ENCODE results near the gene PRG3. TPM values are rescaled to one million over a fixed set of nuclear protein-coding genes. Genes with fewer than 3 reads are reported as not detected.

Gene PRG3
- total and polyA plus RNA-seq, 2 donors from 2014 or later = not detected

DNA sequence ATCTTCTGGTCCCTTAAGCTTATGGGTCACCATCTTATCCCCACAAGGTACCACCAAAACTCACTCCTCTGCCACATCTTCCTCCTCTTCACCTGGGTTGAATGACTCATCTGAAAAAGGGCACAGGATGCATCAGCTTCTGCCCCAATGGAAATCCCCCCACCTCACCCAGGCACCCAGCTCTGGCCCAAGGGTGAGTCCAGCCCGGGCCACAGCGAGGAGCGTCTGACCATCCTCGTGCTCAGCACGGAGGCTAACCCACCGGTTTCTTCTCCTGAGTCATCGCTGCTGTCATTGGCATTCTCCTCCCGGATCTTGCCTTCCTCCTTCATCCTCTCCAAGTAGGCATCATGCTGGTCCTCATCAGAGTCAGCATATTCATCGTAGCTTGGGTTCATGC, 50.9 kb downstream of the PRG3 start:
- no peak overlapping the region for H3K4me3 ChIP-seq (ENCODE audit: low read length in 3 of 3)
- no peak overlapping the region for H3K27ac ChIP-seq (ENCODE audit: low read depth in 2 of 2, low read length in 2 of 2)
- DNase-seq = no peak
- intact Hi-C loops (cut with DNase I) = no loop called here
- H3K27me3 ChIP-seq (ENCODE audit: control insufficient read depth, insufficient read depth, low read length) = no peaks in the 10 kb centered on the region
- TF ChIP-seq, protein P1, sequence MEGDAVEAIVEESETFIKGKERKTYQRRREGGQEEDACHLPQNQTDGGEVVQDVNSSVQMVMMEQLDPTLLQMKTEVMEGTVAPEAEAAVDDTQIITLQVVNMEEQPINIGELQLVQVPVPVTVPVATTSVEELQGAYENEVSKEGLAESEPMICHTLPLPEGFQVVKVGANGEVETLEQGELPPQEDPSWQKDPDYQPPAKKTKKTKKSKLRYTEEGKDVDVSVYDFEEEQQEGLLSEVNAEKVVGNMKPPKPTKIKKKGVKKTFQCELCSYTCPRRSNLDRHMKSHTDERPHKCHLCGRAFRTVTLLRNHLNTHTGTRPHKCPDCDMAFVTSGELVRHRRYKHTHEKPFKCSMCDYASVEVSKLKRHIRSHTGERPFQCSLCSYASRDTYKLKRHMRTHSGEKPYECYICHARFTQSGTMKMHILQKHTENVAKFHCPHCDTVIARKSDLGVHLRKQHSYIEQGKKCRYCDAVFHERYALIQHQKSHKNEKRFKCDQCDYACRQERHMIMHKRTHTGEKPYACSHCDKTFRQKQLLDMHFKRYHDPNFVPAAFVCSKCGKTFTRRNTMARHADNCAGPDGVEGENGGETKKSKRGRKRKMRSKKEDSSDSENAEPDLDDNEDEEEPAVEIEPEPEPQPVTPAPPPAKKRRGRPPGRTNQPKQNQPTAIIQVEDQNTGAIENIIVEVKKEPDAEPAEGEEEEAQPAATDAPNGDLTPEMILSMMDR (IDR thresholded peaks at IDR 0.05; ENCODE audit: borderline replicate concordance, extremely low read depth, insufficient read depth) = no peak
- no peak overlapping the region for H3K9ac ChIP-seq (ENCODE audit: low read length in 3 of 3)
- no peak for FAIRE-seq
- no peaks in the 10 kb centered on the region for H3K9me3 ChIP-seq (ENCODE audit: control insufficient read depth in 2 of 3, insufficient read depth in 1 of 3, low read length in 3 of 3)
- peaks cover 4 to 22% (median 5%) of the 10 kb centered on the region in 3 donors for H3K4me1 ChIP-seq (ENCODE audit: control insufficient read depth in 2 of 3, insufficient read depth in 2 of 3, low read depth in 1 of 3, low read length in 3 of 3)
- H3K36me3 ChIP-seq (ENCODE audit: control insufficient read depth in 2 of 3, insufficient read depth in 3 of 3, low read length in 3 of 3) = peaks cover 14 to 64% (median 48%) of the 10 kb centered on the region in 3 donors

- Histone ChIP-seq H3K27me3 (ENCODE audit: control insufficient read depth, insufficient read depth, low read length) (no peaks in the 10 kb centered on the region), H3K9ac (ENCODE audit: low read length in 3 of 3) (no peak overlapping the region), H3K9me3 (ENCODE audit: control insufficient read depth in 2 of 3, insufficient read depth in 1 of 3, low read length in 3 of 3) (no peaks in the 10 kb centered on the region), H3K27ac (ENCODE audit: low read depth in 2 of 2, low read length in 2 of 2) (no peak overlapping the region), H3K4me3 (ENCODE audit: low read length in 3 of 3) (no peak overlapping the region), H3K4me1 (ENCODE audit: control insufficient read depth in 2 of 3, insufficient read depth in 2 of 3, low read depth in 1 of 3, low read length in 3 of 3) (peaks cover 10 to 22% (median 14%) of the 10 kb centered on the region in 3 donors), H3K36me3 (ENCODE audit: control insufficient read depth in 2 of 3, insufficient read depth in 3 of 3, low read length in 3 of 3) (peaks cover 12 to 57% (median 42%) of the 10 kb centered on the region in 3 donors)
- no peak for DNase-seq
- intact Hi-C loops (cut with DNase I) = no loop called here
- TF ChIP-seq, protein P1 (IDR thresholded peaks at IDR 0.05; ENCODE audit: borderline replicate concordance, extremely low read depth, insufficient read depth) = no peak
- FAIRE-seq = no peak
These were observed 53.2 kb downstream of the PRG3 start for GRCh38 chr11:57327721-57328120.

Other genes with a start within 250 kb of the PRG3 start
- gene LRRC55, start 199.2 kb downstream of the PRG3 start, total RNA-seq = not detected
- gene LRRC55, start 199.2 kb downstream of the PRG3 start, polyA plus RNA-seq (ENCODE audit: insufficient read depth, low read depth, low replicate concordance) = 0.09 TPM
- 5.3 TPM for gene APLNR, start 143.9 kb downstream of the PRG3 start, total RNA-seq
- 16.6 TPM for gene APLNR, start 143.9 kb downstream of the PRG3 start, polyA plus RNA-seq (ENCODE audit: insufficient read depth, low read depth, low replicate concordance)
- 206 TPM for gene TNKS1BP1, start 56.2 kb downstream of the PRG3 start, total RNA-seq
- 53.3 TPM for gene TNKS1BP1, start 56.2 kb downstream of the PRG3 start, polyA plus RNA-seq (ENCODE audit: insufficient read depth, low read depth, low replicate concordance)
- gene SSRP1, start 45.3 kb downstream of the PRG3 start, total RNA-seq = 78.5 TPM
- gene SSRP1, start 45.3 kb downstream of the PRG3 start, polyA plus RNA-seq (ENCODE audit: insufficient read depth, low read depth, low replicate concordance) = 44.5 TPM
- gene P2RX3, start 42.8 kb downstream of the PRG3 start, total RNA-seq = not detected
- not detected for gene P2RX3, start 42.8 kb downstream of the PRG3 start, polyA plus RNA-seq (ENCODE audit: insufficient read depth, low read depth, low replicate concordance)
- gene PRG2, start 9.5 kb upstream of the PRG3 start, total RNA-seq = 0.22 TPM
- not detected for gene PRG2, start 9.5 kb upstream of the PRG3 start, polyA plus RNA-seq (ENCODE audit: insufficient read depth, low read depth, low replicate concordance)
- gene SLC43A3, start 46.0 kb upstream of the PRG3 start, total RNA-seq = 39.8 TPM
- 6.0 TPM for gene SLC43A3, start 46.0 kb upstream of the PRG3 start, polyA plus RNA-seq (ENCODE audit: insufficient read depth, low read depth, low replicate concordance)
- 2.6 TPM for gene RTN4RL2, start 79.4 kb upstream of the PRG3 start, total RNA-seq
- 5.5 TPM for gene RTN4RL2, start 79.4 kb upstream of the PRG3 start, polyA plus RNA-seq (ENCODE audit: insufficient read depth, low read depth, low replicate concordance)
- gene SLC43A1, start 134.6 kb upstream of the PRG3 start, total RNA-seq = 4.1 TPM
- 16.6 TPM for gene SLC43A1, start 134.6 kb upstream of the PRG3 start, polyA plus RNA-seq (ENCODE audit: insufficient read depth, low read depth, low replicate concordance)
- 38.6 TPM for gene TIMM10, start 149.6 kb upstream of the PRG3 start, total RNA-seq
- gene TIMM10, start 149.6 kb upstream of the PRG3 start, polyA plus RNA-seq (ENCODE audit: insufficient read depth, low read depth, low replicate concordance) = 174 TPM
- not detected for gene SMTNL1, start 156.4 kb upstream of the PRG3 start, total RNA-seq
- not detected for gene SMTNL1, start 156.4 kb upstream of the PRG3 start, polyA plus RNA-seq (ENCODE audit: insufficient read depth, low read depth, low replicate concordance)
- 71.4 TPM for gene UBE2L6, start 186.5 kb upstream of the PRG3 start, total RNA-seq
- gene UBE2L6, start 186.5 kb upstream of the PRG3 start, polyA plus RNA-seq (ENCODE audit: insufficient read depth, low read depth, low replicate concordance) = 73.9 TPM
- gene SERPING1, start 216.5 kb upstream of the PRG3 start, total RNA-seq = 785 TPM
- 361 TPM for gene SERPING1, start 216.5 kb upstream of the PRG3 start, polyA plus RNA-seq (ENCODE audit: insufficient read depth, low read depth, low replicate concordance)

All from kidney (tissue), 14 donors.